B cell (primary cell): ENCODE data around the gene NCAPH2. TPM values are rescaled to one million over a fixed set of nuclear protein-coding genes. Genes with fewer than 3 reads are reported as not detected.

Experiments used
- ATAC-seq: fragments of 200-7000 bp; cut with Tn5 transposase; one replicate; pipeline ENCODE4 v1.10.0; 2021; ENCODE audit warnings: low read depth, mild to moderate bottlenecking, moderate number of reproducible peaks, moderate library complexity
- CTCF ChIA-PET: fragments of 350-600 bp; sonication (Branson Sonifier 250); formaldehyde crosslinking; loops from one replicate; lab custom pipeline; 2021; ENCODE audit warnings: antibody characterized with exemption, inconsistent platforms; lab: Charles Lee
- POLR2A ChIA-PET: fragments of 350-600 bp; sonication (Branson Sonifier 250); formaldehyde crosslinking; loops from one replicate; lab custom pipeline; 2021; ENCODE audit warnings: antibody characterized with exemption; lab: Charles Lee
- DNase-seq: peaks from one replicate; pipeline ENCODE4 v3.0.0; 2013
- H2AFZ ChIP-seq: 2 replicates; pipeline ENCODE4 v1.6.1; 2012; ENCODE audit warnings: mild to moderate bottlenecking, low read depth, low read length; ENCODE audit not compliant: insufficient read depth, poor library complexity, severe bottlenecking
- H3K27ac ChIP-seq, 2 donors: 1 replicate in 1 of 2; 2 replicates in 1 of 2; pipeline ENCODE4 v1.5.1; 2012 to 2013; ENCODE audit warnings: low read length in 2 of 2, mild to moderate bottlenecking in 2 of 2, moderate library complexity in 1 of 2
- H3K27me3 ChIP-seq, 4 experiments: fragments of 200-600 bp in 1 of 4; sonication (generic) in 1 of 4; replicated peaks in 1 of 4; 1 replicate in 2 of 4; 2 replicates in 2 of 4; pipeline versions ENCODE4 v1.6.1 to v1.7.0; 2013 to 2016; ENCODE audit warnings: low read length in 3 of 4, mild to moderate bottlenecking in 2 of 4, mixed read lengths in 1 of 4, moderate library complexity in 1 of 4; ENCODE audit not compliant: insufficient read depth in 4 of 4, control insufficient read depth in 3 of 4; ENCODE audit errors: control extremely low read depth in 1 of 4
- H3K36me3 ChIP-seq, 2 experiments: replicated peaks in 1 of 2; 1 replicate in 1 of 2; 2 replicates in 1 of 2; pipeline versions ENCODE4 v1.6.1 to v1.7.1; 2013; ENCODE audit warnings: low read length in 1 of 2; ENCODE audit not compliant: insufficient read depth in 2 of 2, control insufficient read depth in 1 of 2; ENCODE audit errors: control extremely low read depth in 1 of 2, extremely low read depth in 1 of 2
- H3K4me1 ChIP-seq, 2 donors: fragments of 200-600 bp in 1 of 2; sonication (generic) in 1 of 2; 1 replicate in 1 of 2; 2 replicates in 1 of 2; pipeline versions ENCODE4 v1.5.1 to v1.6.1; 2013 to 2017; ENCODE audit warnings: low read length in 2 of 2; ENCODE audit not compliant: control insufficient read depth in 2 of 2, insufficient read depth in 2 of 2
- H3K4me2 ChIP-seq: replicated peaks from 2 replicates; pipeline ENCODE3; 2012; ENCODE audit warnings: mild to moderate bottlenecking, low read depth, low read length; ENCODE audit not compliant: poor library complexity, severe bottlenecking
- H3K4me3 ChIP-seq, 5 experiments: fragments of 200-600 bp in 1 of 5; sonication (generic) in 1 of 5; 1 replicate in 3 of 5; 2 replicates in 2 of 5; pipeline versions ENCODE4 v1.5.1 to v1.7.0; 2011 to 2016; ENCODE audit warnings: low read length in 4 of 5, mild to moderate bottlenecking in 4 of 5, low read depth in 2 of 5, control low read depth in 1 of 5, moderate library complexity in 1 of 5; ENCODE audit not compliant: insufficient read depth in 1 of 5; ENCODE audit errors: control extremely low read depth in 1 of 5, extremely low read depth in 1 of 5
- H3K79me2 ChIP-seq: fragments of 200-600 bp; sonication (generic); one replicate; pipeline ENCODE4 v1.6.0; 2016; ENCODE audit warnings: low read length; ENCODE audit not compliant: control insufficient read depth, insufficient read depth
- H3K9ac ChIP-seq: fragments of 200-600 bp; sonication (generic); 2 replicates; pipeline ENCODE4 v1.6.1; 2017; ENCODE audit warnings: mild to moderate bottlenecking, low read length, moderate library complexity
- H3K9me3 ChIP-seq, 3 donors: one replicate each; pipeline versions ENCODE4 v1.6.1 to v1.7.1; 2013; ENCODE audit warnings: low read length in 2 of 3; ENCODE audit not compliant: control insufficient read depth in 2 of 3, insufficient read depth in 1 of 3; ENCODE audit errors: control extremely low read depth in 1 of 3
- H4K20me1 ChIP-seq: 2 replicates; pipeline ENCODE4 v1.6.0; 2012; ENCODE audit warnings: mild to moderate bottlenecking, low read length; ENCODE audit not compliant: insufficient read depth, control insufficient read depth, poor library complexity, severe bottlenecking
- H3K27ac Mint-ChIP-seq: one replicate; pipeline ENCODE4 v1.8.0; 2021; ENCODE audit warnings: mixed read lengths
- H3K27me3 Mint-ChIP-seq: one replicate; pipeline ENCODE4 v1.8.0; 2021; ENCODE audit warnings: mixed read lengths
- H3K4me1 Mint-ChIP-seq: one replicate; pipeline ENCODE4 v1.8.0; 2021; ENCODE audit warnings: mixed read lengths
- H3K4me3 Mint-ChIP-seq: one replicate; pipeline ENCODE4 v1.8.0; 2021; ENCODE audit warnings: mixed read lengths
- H3K9me3 Mint-ChIP-seq: one replicate; pipeline ENCODE4 v1.8.0; 2022; ENCODE audit warnings: mixed read lengths; ENCODE audit not compliant: insufficient read depth
- CTCF ChIP-seq: fragments of 200-600 bp; IDR thresholded peaks from one replicate; pipeline ENCODE4 v1.8.0; 2022; ENCODE audit warnings: antibody characterized with exemption, mild to moderate bottlenecking
- EZH2 ChIP-seq: IDR thresholded peaks from 2 replicates; pipeline ENCODE4 v1.6.1; 2012; ENCODE audit warnings: borderline replicate concordance, low read depth, mild to moderate bottlenecking, moderate library complexity, low read length; ENCODE audit not compliant: insufficient read depth, poor library complexity, severe bottlenecking
- WGBS: methylation state at CpG from one replicate; pipeline ENCODE4 v1.1.5; 2013; ENCODE audit warnings: missing lambda C conversion rate; ENCODE audit not compliant: insufficient coverage; 5-methylcytosine and 5-hydroxymethylcytosine counted together
- intact Hi-C: fragments of 100-400 bp; cut with micrococcal nuclease; formaldehyde crosslinking; loops from one replicate; pipeline ENCODE4 v1.10.0; 2022
- polyA plus RNA-seq: library from polyadenylated mRNA; depleted of rRNA; stranded (reverse); fragments of >200 nt; gene quantifications from 2 replicates; pipeline ENCODE4 v1.2.3, GENCODE V29; 2012
- total RNA-seq, 2 donors: library from RNA; stranded (reverse); fragments of 120-200 nt in 1 of 2; gene quantifications; 1 replicate in 1 of 2; 2 replicates in 1 of 2; pipeline versions ENCODE4 v1.2.3 to v1.2.4, GENCODE V29; 2013 to 2022

NCAPH2 gene
- total and polyA plus RNA-seq, 2 donors (not counting 1 experiment from before 2014, with no cell fraction given): 47.1 to 76.9 TPM

DNA sequence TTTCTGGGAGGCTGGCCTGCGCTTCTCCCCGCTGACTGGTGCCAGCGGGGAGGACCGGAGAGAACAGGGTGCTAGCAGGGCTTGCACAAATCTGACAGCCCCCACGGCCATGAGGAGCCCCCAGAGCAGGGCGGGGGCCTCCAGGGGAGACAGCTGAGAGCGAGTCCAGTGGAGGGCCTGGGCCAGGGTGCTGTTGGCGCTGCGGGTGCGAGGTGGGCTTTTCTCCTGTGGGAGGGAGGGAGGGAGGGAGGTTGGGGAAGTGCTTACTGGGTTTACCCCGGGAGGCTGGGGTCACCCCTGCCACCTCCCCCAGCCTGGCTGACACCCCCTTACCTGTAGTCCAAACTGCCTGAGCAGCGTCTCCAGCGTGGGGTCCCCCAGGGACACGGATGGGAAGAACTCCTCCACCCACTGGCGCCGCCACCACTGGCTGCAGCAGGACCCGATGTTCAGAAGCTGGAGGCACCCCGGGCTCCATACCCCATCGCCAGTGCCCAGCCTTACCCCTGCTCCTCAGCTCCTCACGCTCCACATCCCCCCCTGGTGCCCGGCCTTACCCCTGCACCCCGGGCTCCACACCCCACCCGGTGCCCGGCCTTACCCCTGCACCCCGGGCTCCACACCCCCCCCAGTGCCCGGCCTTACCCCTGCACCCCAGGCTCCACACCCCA is 4.4 kb upstream of the NCAPH2 start:
- Histone ChIP-seq H3K36me3 (peaks cover 0 to 32% of the 10 kb centered on the region in 2 experiments), H3K27me3 (no peaks in the 10 kb centered on the region), H3K79me2 (peaks cover 26% of the 10 kb centered on the region), H3K27ac (no peak overlapping the region), H3K4me2 (no peak overlapping the region), H3K9ac (no peak overlapping the region), H3K4me1 (peaks cover 12 to 21% of the 10 kb centered on the region in 2 donors), H4K20me1 (peaks cover 30% of the 10 kb centered on the region), H3K9me3 (no peaks in the 10 kb centered on the region), H3K4me3 (no peak overlapping the region), H2AFZ (no peak overlapping the region)
- ChIA-PET CTCF (interaction anchor here (0.5 to 1.4 kb wide), 4 partner anchors 17 to 149 kb away, joined by 3 to 4 read pairs (median 4); partner anchors contain the start of genes MIOX and SYCE3), POLR2A (interaction anchor here (0.8 kb wide), 1 partner anchor 102 kb away, joined by 3 read pairs; no protein-coding TSS in a partner anchor)
- WGBS: 98% methylated on average over 15 of the region's 26 CpGs
- no peak overlapping the region for H3K27ac Mint-ChIP-seq
- H3K4me3 Mint-ChIP-seq: no peak overlapping the region
- no peaks in the 10 kb centered on the region for H3K9me3 Mint-ChIP-seq
- ATAC-seq (no peak), DNase-seq (peak; percentile 31)
- intact Hi-C loops: no loop called here
- TF ChIP-seq CTCF: no peak
- TF ChIP-seq EZH2: no peak
- peaks cover 18% of the 10 kb centered on the region for H3K4me1 Mint-ChIP-seq
- no peaks in the 10 kb centered on the region for H3K27me3 Mint-ChIP-seq
